HG02642 (cell line): ENCODE results near the gene OTULIN.

ENCODE experiments used
- ATAC-seq: cut with Tn5 transposase; IDR thresholded peaks from one replicate; pipeline ENCODE4 v1.9.1; 2021; ENCODE audit warnings: mild to moderate bottlenecking; ENCODE audit not compliant: unreplicated experiment, poor library complexity

OTULIN gene

DNA sequence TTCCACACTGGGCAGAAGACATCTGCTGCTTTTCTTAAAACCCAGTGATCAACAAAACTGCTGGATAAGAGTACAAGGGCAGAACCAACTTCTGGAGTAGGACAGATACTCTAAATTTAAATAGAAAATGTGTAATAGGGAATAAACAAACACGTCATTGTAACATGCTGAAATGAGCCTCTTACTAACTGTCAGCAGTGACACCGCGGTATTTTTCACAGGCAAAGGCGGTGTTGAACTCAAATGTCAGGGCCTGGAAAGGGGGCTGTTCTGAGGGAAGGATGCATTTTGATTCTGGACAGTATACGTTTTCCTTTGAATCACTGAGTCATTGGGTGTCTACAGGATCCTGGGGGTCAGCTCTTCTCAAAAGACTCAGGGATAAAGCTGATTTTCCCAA lies 73.5 kb downstream of the OTULIN start:
- ATAC-seq, result no peak

DNA sequence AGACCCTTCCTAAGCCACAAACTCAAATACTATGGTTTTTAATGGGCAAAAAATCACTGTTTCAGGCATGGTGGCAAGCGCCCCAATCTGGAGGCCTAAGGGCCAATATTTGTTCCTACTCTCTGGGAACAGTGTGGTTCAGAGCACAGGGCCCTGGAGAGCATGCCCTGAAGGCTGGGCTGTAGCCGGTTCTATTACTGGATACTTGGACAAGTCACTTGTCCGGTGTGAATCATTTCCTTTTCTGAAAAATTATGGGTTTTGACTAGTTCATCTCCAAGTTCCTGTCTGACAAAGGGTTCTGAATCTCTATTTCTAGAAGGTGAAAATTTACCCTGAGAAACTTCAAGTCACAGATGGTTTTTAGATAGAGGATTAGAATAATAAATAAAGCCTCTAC lies 75.0 kb downstream of the OTULIN start:
- no peak for ATAC-seq

DNA sequence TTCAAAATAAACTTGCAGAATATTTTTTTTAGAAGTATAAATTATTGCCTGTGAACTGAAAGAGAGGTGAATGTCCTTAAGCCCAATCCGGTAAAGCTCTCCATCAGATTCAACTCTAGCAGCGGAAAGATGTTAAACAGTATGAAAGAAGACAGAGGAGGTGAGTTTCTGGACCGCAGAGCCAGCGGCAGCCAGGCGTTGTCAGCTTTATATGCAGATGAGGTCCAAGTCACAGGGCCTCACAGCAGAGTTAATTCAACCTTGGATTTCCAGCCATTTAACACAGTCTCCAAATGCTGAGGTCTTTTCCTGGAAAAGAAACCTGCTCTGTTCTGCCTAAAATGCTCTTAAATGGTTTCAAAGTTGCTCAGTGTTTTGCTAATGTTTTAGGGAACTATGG lies 75.5 kb downstream of the OTULIN start:
- ATAC-seq, result no peak

DNA sequence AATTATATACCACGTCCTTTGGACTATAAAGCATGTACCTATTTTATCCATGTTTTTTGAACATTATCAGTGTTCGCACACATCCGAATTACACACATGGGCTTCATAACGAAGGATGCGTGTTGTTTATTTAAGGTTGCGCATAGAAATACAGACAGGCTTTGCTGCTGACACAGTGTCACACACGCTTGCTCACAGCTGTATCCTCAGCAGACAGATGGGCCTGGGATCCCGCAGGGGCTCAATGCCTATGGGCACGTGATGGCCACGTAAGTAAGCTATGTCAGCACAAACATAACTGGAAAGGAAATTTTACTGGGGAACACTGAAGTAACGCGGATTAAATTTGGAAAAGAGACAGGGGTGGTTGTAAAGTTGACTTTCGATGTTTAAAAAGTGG lies 76.6 kb downstream of the OTULIN start:
- no peak for ATAC-seq

DNA sequence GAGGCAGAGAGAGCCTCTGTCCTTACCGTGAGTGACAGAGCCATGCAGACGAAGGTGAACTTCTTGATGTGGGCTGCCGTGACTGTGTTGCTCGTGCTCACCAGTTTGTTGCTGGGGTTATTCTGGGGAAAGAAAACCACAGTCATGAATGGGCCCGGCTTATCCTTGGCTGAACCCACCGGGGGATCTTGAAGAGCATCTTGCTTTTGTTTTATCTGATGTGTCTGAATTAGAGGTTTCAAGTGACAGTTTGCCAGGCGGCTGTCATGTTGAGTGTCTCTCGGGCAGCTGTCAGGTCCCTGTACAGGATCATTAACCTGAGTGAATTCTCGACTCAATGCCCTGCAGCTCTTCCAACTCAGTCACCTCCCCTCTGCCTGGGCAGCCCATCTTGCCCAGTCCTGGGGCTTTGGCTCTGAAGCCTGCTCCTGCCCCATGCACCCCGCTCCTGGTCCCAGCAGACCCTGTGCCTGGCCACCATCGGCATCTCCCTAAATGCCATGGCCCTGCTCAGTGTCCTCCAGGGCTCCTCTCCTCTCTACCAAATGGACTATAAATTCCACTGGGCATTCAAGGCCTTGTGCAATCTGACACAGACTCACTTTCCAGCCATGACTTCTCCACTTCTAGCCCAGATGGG lies 77.4 kb downstream of the OTULIN start:
- no peak for ATAC-seq

DNA sequence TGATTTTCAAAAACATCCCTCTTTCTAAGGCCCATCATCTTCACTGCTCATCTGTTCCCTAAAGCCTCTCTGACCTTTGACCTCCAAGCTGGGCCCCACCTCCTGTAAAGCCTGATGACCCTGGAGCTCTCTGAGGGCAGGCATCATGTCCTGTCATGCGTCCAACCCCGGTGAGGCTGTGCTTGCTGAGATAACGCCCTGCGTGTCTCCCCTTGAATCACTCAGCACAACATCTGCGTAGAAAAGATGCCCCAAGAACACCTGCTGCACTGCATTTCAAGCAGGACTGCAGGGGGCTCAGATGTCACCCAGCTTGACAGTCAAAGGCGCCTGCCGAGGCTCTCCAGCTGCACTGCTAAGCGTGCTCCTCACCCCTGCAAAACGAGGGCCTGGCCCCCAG lies 78.0 kb downstream of the OTULIN start:
- no peak for ATAC-seq

DNA sequence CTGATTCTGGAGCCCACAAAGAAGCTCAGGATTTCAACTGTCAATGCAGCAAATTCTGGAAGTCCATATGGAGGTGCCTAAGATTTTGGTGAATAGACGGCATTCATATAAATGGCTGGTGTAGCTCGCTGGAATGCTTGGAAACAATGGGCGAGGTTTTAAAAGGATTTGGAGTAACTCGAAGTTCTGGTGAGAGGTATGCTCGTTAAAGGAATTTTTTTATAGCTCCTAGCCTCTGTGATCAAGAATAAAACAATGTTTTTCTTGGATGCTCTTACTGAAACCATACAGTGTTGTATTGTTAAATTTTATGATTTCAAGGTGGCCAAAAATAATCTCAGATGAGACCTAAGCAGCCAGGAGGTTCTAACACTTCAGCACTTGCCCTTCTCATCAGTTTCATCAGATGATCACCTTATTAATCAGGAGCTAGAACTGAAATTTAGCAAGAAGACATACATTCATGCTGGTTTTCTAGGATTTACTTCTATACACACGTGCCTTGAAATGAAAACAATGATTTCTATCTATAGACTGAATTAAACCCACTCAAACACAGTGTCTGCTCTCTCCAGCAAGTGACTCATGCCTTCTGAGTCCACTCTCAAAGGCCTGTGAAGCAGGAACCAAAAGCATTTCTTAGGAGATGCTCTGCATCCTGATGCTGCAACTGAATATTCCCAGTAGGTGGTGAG lies 79.2 kb downstream of the OTULIN start:
- no peak for ATAC-seq

DNA sequence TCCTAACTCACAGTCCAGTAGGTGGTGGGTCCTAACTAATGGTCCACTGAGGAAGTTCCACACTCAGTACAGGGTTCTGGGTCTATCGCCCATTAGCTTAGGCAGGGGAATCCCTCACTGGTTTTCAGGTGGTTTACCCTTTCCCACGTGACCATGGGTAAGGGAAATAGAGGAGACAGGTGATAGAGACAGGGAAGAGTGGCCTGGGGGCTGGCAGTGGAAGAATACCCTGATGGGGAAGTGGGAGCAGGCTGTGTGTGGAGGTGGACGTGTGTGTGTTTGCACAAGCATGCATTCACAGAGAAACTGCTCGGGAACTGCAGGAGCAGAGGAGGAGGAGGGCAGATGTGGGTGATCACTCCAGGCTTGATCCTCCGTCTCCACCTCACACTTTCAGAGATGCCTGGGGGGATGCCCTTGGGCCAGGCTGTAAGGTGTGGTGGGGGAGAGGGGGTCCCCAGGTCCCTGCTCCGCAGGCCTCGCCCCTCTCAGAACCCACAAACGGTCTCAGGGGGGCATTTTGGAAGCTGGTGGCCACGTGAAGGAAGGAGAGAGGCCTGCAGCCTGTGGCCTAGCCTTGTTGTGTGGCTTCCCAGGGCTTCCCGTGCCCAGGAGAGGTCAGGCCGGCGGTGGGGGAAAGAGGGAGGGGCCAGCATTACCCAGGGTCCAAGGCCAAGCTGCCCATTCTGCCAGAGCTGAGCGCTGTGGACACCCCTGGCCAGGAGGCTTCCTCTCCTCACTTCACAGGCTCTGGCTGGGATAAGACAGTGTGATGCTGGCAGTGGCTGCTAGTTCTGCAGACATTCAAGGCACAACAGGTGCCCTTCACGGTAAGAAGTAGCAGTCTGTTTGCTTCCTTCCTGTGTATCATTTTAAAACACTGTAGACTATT lies 80.0 kb downstream of the OTULIN start:
- ATAC-seq, result peak; percentile 50

DNA sequence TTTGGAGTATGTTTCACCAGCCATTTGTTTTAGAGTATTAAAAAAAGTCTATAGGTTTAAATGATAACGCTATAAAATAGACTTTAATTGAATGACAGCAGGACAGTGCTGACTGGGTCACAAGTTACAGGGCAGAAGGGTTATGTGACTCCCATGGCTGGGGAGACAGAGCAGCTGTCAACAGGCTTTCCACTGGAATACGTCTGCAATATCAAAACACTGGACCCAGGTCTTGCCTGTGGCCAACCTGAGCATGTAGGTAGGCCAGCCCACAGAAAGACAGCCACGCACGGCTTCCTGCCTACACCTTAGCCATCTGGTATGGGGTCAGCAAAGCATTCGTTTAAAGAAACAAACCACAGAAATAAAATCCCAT lies 80.7 kb downstream of the OTULIN start:
- no peak for ATAC-seq

DNA sequence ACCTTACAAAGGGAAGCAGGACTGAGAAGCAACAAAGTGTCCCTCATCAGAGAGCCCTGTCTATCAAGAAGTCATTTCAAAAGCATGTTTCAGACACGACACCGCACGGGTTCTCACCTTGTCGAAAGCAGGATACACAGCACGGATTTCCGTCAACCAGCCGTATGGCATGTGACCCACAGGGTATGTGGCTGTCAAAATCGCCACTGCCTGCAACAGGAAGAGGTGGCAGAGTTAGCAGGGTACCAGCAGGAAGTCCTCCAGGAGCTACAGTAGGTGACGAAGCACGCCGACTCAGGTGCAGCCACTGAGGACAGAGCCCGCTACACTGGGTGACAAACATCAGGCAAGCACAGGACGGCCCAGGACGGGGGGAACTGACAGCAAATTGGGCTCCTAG lies 81.2 kb downstream of the OTULIN start:
- no peak for ATAC-seq

DNA sequence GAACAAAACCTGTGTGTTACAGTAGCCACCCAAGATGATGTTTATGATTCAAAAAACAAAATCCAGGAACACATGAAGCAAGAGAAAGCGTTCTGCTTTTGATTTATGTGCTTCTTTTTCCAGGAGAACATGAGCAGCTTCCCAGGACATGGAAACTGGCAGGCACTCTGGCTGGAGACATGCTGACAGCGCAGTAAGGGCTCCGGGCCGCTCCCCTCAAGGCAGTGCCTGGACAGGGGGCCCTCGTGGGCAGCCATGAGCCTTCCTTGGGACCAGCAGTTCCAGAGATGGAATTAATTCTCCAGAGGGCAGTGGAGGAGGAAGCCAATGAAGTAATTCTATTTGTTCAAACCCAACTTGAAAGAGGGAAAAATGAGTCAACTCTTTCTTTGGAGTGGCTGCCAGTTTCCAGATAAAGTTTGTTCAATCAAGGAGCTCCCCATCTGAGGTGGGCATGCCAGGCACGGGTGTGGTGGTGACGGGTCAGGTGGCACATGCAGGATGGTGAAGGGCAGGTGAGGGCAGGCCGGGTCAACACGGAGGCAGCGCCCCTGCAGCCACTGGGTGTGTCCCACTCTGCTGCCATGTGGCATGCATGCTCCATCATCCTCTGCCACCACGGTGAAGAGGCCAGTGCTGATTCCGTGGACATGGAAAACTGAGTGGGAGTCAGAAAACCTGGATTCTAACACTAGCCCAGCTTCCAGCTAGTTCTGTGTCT lies 83.8 kb downstream of the OTULIN start:
- ATAC-seq, result no peak
